ENCODE data around the gene EMX2.

GRCh38 chr10:117511601-117512390 lies 30.8 kb upstream of the EMX2 start:
- TF ChIP-seq, protein P1, sequence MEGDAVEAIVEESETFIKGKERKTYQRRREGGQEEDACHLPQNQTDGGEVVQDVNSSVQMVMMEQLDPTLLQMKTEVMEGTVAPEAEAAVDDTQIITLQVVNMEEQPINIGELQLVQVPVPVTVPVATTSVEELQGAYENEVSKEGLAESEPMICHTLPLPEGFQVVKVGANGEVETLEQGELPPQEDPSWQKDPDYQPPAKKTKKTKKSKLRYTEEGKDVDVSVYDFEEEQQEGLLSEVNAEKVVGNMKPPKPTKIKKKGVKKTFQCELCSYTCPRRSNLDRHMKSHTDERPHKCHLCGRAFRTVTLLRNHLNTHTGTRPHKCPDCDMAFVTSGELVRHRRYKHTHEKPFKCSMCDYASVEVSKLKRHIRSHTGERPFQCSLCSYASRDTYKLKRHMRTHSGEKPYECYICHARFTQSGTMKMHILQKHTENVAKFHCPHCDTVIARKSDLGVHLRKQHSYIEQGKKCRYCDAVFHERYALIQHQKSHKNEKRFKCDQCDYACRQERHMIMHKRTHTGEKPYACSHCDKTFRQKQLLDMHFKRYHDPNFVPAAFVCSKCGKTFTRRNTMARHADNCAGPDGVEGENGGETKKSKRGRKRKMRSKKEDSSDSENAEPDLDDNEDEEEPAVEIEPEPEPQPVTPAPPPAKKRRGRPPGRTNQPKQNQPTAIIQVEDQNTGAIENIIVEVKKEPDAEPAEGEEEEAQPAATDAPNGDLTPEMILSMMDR (IDR thresholded peaks at IDR 0.05; ENCODE audit: extremely low read depth in 1 of 2, insufficient read depth in 1 of 2, low read depth in 1 of 2, low read length in 2 of 2) = no peak
- TF ChIP-seq POLR2A (IDR thresholded peaks at IDR 0.05; ENCODE audit: low read depth, low read length) (no peak), FOS (IDR thresholded peaks at IDR 0.05; ENCODE audit: borderline replicate concordance, insufficient read depth, low read length) (no peak), GATA2 (IDR thresholded peaks at IDR 0.05; ENCODE audit: insufficient read depth, insufficient read length, low read depth, low read length) (no peak), EZH2 (IDR thresholded peaks at IDR 0.05; ENCODE audit: borderline replicate concordance, low read depth, low read length, severe bottlenecking) (no peak), JUN (IDR thresholded peaks at IDR 0.05; ENCODE audit: borderline replicate concordance, insufficient read depth, insufficient read length, low read depth) (no peak), MAX (IDR thresholded peaks at IDR 0.05; ENCODE audit: insufficient read depth, insufficient read length) (no peak)
